ENCODE measurements around the gene TEX261.

Gene TEX261

GRCh38 chr2:70981421-70981820 is 13.3 kb downstream of the TEX261 start:
- no peak for DNase-seq

- no peak for DNase-seq
Observed at GRCh38 chr2:70979626-70980025, 15.0 kb downstream of the TEX261 start.

- no peak for DNase-seq
Observed at GRCh38 chr2:70979180-70979488, 15.5 kb downstream of the TEX261 start.

- no peak for DNase-seq
Observed at GRCh38 chr2:70978341-70979179, 16.1 kb downstream of the TEX261 start, which contains the start of gene ANKRD53. ANKRD53 (plus strand) TSS chr2:70978630; CDS start chr2:70978646, 16 bp downstream.

GRCh38 chr2:70977605-70978205 is 17.0 kb downstream of the TEX261 start:
- DNase-seq = peak; percentile 32

- no peak for DNase-seq
Observed at GRCh38 chr2:70975237-70975636, 19.4 kb downstream of the TEX261 start.

GRCh38 chr2:70974592-70974991 is 20.1 kb downstream of the TEX261 start:
- DNase-seq = no peak

GRCh38 chr2:70967189-70967588 is 27.5 kb downstream of the TEX261 start:
- DNase-seq = no peak

GRCh38 chr2:70966681-70967080 is 28.0 kb downstream of the TEX261 start:
- no peak for DNase-seq

GRCh38 chr2:70965506-70965905 is 29.2 kb downstream of the TEX261 start:
- no peak for DNase-seq

- DNase-seq = peak; percentile 86
Observed at GRCh38 chr2:70964596-70965386, 29.9 kb downstream of the TEX261 start.

- no peak for DNase-seq
Observed at GRCh38 chr2:70964133-70964532, 30.5 kb downstream of the TEX261 start.

GRCh38 chr2:70962885-70963878 is 31.5 kb downstream of the TEX261 start:
- DNase-seq = no peak

- DNase-seq = no peak
Observed at GRCh38 chr2:70962211-70962884, 32.3 kb downstream of the TEX261 start.

GRCh38 chr2:70961648-70961994 is 33.1 kb downstream of the TEX261 start:
- no peak for DNase-seq

GRCh38 chr2:70960833-70961647 is 33.6 kb downstream of the TEX261 start:
- DNase-seq = no peak

GRCh38 chr2:70959851-70960832 is 34.5 kb downstream of the TEX261 start:
- no peak for DNase-seq

GRCh38 chr2:70959271-70959761 is 35.4 kb downstream of the TEX261 start:
- DNase-seq = no peak

GRCh38 chr2:70958759-70959158 is 35.9 kb downstream of the TEX261 start:
- no peak for DNase-seq

- DNase-seq = no peak
Observed at GRCh38 chr2:70957798-70958197, 36.9 kb downstream of the TEX261 start.

Measured in activated CD4-positive, alpha-beta T cell treated with anti-CD3 and anti-CD28 coated beads, Interleukin-2, Interleukin-6, amounts not matched to agents 100 ng/mL and 50 ng/mL, durations not matched to agents 16 hours and 8 hours (primary cell).